Liver (tissue), 3 donors: ENCODE measurements around the gene WDR36.

Experiments used
- EGR1 ChIP-seq, 2 donors: IDR thresholded peaks; 2 replicates each; pipeline ENCODE4 v1.6.1; 2016 to 2018; ENCODE audit warnings: antibody characterized with exemption in 2 of 2, low read depth in 2 of 2
- GABPA ChIP-seq, 2 donors: IDR thresholded peaks in 1 of 2; conservative IDR thresholded peaks in 1 of 2; 2 replicates each; pipeline ENCODE4 v1.6.1; 2016; ENCODE audit warnings: antibody characterized with exemption in 2 of 2, mild to moderate bottlenecking in 1 of 2, moderate library complexity in 1 of 2
- NR2F2 ChIP-seq: IDR thresholded peaks from 2 replicates; pipeline ENCODE4 v1.6.1; 2016; ENCODE audit warnings: antibody characterized with exemption
- RAD21 ChIP-seq, 2 donors: IDR thresholded peaks; 2 replicates each; pipeline ENCODE4 v1.6.1; 2016; ENCODE audit warnings: antibody characterized with exemption in 2 of 2, mild to moderate bottlenecking in 2 of 2
- TAF1 ChIP-seq: conservative IDR thresholded peaks from 2 replicates; pipeline ENCODE4 v1.6.1; 2016; ENCODE audit warnings: antibody characterized with exemption, mild to moderate bottlenecking
- YY1 ChIP-seq: IDR thresholded peaks from 2 replicates; pipeline ENCODE4 v1.6.1; 2016; ENCODE audit warnings: antibody characterized with exemption, mild to moderate bottlenecking
- TF ChIP-seq, protein P1 (sequence below): fragments of 150-350 bp; IDR thresholded peaks from 2 replicates; pipeline ENCODE4 v1.5.1; 2017; ENCODE audit warnings: improper control_type of control experiment, low read depth, low read length; ENCODE audit not compliant: missing input control
- TF ChIP-seq, protein P2 (sequence below): IDR thresholded peaks from 2 replicates; pipeline ENCODE4 v1.6.1; 2016; ENCODE audit warnings: antibody characterized with exemption
- TF ChIP-seq, protein P3 (sequence below): IDR thresholded peaks from 2 replicates; pipeline ENCODE4 v1.6.1; 2016; ENCODE audit warnings: antibody characterized with exemption
- TF ChIP-seq, protein P4 (sequence below): IDR thresholded peaks from 2 replicates; pipeline ENCODE4 v1.6.1; 2016; ENCODE audit warnings: antibody characterized with exemption
- donor health status: healthy.
- donor health status: healthy.

DNA sequence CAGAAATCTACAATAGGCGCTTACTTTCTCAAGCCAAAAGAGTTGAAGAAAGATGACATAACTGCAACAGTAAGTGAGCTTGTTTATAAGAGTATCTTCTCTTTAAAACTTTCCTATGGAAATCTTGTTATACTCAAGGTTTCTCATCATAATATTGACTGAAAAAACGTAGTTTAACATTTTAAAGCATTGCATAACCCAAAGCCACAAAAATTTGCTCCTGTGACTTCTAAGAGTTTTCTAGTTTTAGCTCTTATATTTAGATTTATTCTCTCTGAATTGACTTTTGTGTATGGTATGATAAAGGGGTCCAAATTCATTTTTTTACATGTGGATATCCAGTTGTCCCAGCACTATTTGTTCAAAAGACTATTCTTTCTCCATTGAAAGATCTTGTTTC lies 15.2 kb downstream of the WDR36 start:
- TF ChIP-seq, protein P1, sequence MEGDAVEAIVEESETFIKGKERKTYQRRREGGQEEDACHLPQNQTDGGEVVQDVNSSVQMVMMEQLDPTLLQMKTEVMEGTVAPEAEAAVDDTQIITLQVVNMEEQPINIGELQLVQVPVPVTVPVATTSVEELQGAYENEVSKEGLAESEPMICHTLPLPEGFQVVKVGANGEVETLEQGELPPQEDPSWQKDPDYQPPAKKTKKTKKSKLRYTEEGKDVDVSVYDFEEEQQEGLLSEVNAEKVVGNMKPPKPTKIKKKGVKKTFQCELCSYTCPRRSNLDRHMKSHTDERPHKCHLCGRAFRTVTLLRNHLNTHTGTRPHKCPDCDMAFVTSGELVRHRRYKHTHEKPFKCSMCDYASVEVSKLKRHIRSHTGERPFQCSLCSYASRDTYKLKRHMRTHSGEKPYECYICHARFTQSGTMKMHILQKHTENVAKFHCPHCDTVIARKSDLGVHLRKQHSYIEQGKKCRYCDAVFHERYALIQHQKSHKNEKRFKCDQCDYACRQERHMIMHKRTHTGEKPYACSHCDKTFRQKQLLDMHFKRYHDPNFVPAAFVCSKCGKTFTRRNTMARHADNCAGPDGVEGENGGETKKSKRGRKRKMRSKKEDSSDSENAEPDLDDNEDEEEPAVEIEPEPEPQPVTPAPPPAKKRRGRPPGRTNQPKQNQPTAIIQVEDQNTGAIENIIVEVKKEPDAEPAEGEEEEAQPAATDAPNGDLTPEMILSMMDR, result no peak
- no peak for TF ChIP-seq EGR1 (IDR thresholded peaks at IDR 0.05; ENCODE audit: low read depth in 2 of 2)
- TF ChIP-seq NR2F2, result no peak
- no peak for TF ChIP-seq GABPA (IDR thresholded peaks at IDR 0.05 in 1 of 2, conservative IDR thresholded peaks at IDR 0.05 in 1 of 2)
- no peak for TF ChIP-seq RAD21 (IDR thresholded peaks at IDR 0.05)
- no peak for TF ChIP-seq TAF1
- no peak for TF ChIP-seq YY1
- TF ChIP-seq, protein P2, sequence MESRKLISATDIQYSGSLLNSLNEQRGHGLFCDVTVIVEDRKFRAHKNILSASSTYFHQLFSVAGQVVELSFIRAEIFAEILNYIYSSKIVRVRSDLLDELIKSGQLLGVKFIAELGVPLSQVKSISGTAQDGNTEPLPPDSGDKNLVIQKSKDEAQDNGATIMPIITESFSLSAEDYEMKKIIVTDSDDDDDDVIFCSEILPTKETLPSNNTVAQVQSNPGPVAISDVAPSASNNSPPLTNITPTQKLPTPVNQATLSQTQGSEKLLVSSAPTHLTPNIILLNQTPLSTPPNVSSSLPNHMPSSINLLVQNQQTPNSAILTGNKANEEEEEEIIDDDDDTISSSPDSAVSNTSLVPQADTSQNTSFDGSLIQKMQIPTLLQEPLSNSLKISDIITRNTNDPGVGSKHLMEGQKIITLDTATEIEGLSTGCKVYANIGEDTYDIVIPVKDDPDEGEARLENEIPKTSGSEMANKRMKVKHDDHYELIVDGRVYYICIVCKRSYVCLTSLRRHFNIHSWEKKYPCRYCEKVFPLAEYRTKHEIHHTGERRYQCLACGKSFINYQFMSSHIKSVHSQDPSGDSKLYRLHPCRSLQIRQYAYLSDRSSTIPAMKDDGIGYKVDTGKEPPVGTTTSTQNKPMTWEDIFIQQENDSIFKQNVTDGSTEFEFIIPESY, result no peak
- TF ChIP-seq, protein P3, sequence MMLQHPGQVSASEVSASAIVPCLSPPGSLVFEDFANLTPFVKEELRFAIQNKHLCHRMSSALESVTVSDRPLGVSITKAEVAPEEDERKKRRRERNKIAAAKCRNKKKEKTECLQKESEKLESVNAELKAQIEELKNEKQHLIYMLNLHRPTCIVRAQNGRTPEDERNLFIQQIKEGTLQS, result no peak
- TF ChIP-seq, protein P4, sequence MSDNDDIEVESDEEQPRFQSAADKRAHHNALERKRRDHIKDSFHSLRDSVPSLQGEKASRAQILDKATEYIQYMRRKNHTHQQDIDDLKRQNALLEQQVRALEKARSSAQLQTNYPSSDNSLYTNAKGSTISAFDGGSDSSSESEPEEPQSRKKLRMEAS, result no peak
